Gastroesophageal sphincter (tissue), 3 donors: Measurements from ENCODE around the gene NACA2.

Experiments
- EP300 ChIP-seq: sonication (generic); formaldehyde crosslinking; IDR thresholded peaks from one replicate; pipeline ENCODE4 v1.6.1; 2017; ENCODE audit warnings: antibody characterized with exemption, mild to moderate bottlenecking
- POLR2A ChIP-seq, 2 donors: fragments of 450-650 bp; IDR thresholded peaks; one replicate each; pipeline ENCODE4 v1.6.1; 2017; ENCODE audit warnings: antibody characterized with exemption in 2 of 2, mild to moderate bottlenecking in 2 of 2, moderate library complexity in 1 of 2
- POLR2AphosphoS5 ChIP-seq: sonication (generic); formaldehyde crosslinking; IDR thresholded peaks from one replicate; pipeline ENCODE4 v1.6.1; 2017; ENCODE audit warnings: antibody characterized with exemption
- TF ChIP-seq, protein P1 (sequence below), 4 experiments: fragments of 200-600 bp in 2 of 4; fragments of 450-650 bp in 2 of 4; sonication (generic) in 1 of 4; IDR thresholded peaks; one replicate each; pipeline ENCODE4 v1.5.1; 2017 to 2019; ENCODE audit warnings: antibody characterized with exemption in 4 of 4, mild to moderate bottlenecking in 2 of 4, moderate library complexity in 2 of 4

DNA sequence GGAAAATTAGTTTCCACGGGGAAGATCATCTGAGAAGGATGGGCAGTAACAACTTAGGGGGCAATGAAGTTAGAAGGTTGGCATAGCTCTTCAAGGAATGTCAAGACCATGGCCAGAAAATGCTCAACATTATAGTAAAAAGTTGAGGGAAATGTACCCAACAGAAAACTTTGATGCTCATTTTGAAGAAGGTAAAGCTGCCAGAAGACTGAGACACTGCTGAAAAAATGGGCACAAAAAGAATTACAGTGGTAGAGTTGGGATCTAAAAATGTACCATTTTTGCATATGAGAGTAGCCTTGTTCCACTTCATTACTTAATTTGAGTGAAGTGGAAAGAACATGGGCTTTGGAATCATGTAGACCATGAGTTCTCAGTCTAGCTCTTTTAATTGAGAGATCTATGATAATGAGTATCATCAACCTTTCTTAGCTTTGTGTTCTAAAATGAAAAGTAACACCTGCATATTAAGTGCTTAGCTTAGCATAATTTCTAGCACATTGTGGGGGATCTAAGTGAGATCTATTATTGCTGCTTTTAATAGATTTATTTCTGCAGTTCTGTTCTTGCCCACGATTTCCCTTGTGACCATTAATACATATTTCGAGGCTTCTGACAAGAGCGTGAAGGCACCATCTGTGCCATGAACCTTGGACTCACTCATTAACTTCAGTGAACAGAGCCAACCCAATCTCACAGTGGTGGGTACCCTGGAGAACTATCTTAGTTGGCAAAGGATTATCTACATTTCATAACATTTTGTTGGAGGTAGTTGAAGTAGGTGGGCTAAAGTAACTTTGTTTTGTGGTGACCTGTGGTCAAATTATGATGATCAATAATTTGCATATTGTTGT, 3.0 kb downstream of the NACA2 start:
- TF ChIP-seq POLR2AphosphoS5 (no peak), EP300 (no peak), POLR2A (IDR thresholded peaks at IDR 0.05) (no peak)
- TF ChIP-seq, protein P1, sequence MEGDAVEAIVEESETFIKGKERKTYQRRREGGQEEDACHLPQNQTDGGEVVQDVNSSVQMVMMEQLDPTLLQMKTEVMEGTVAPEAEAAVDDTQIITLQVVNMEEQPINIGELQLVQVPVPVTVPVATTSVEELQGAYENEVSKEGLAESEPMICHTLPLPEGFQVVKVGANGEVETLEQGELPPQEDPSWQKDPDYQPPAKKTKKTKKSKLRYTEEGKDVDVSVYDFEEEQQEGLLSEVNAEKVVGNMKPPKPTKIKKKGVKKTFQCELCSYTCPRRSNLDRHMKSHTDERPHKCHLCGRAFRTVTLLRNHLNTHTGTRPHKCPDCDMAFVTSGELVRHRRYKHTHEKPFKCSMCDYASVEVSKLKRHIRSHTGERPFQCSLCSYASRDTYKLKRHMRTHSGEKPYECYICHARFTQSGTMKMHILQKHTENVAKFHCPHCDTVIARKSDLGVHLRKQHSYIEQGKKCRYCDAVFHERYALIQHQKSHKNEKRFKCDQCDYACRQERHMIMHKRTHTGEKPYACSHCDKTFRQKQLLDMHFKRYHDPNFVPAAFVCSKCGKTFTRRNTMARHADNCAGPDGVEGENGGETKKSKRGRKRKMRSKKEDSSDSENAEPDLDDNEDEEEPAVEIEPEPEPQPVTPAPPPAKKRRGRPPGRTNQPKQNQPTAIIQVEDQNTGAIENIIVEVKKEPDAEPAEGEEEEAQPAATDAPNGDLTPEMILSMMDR (IDR thresholded peaks at IDR 0.05), result no peak
